ENCODE results near the gene MXRA8. TPM values are rescaled to one million over a fixed set of nuclear protein-coding genes. Genes with fewer than 3 reads are reported as not detected.
A peak's percentile ranks its signal among the peaks of the same experiment; 100 is the strongest.

The MXRA8 gene
- total RNA-seq, 2 experiments from 2014 or later: 1.6 to 2.9 TPM

DNA sequence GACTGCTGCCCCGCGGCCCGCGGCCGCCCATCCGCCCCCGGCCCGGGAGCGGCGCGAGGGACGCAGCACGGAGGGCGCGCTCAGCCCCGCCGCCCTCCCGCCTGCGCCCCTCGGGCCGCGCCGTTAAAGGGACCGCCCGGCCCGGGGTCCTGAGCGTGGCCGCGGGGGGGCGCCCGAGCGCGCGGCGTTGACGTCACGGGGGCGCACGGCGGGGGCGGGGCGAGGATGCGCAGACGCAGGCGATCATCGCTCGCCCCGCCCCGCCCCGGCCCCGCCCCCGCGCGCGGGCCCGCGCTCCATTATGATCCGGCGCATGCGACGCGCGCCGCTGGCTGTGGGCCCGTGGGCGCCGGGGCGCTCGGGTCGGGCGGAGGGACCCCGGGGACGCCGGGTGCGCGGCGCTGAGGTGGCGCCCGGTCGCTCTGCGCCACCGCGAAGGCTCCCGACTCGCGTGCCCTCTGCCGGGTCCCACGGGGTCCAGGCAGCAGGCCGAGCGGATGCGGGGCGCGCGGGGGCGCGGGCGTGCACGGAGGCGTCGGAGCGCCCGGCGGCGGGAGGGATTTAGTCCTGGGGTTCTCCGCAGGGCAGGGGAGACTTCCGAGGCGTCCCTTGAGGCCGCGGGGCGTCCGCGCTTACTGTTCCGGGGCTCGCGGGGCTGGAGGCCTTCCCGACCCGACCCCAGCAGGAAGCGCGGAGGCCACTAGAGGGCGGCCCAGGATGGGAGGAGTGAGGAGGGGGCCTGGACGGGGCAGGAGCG is 8.9 kb downstream of the MXRA8 start, which contains the start of gene DVL1:
TSS of gene DVL1 (minus strand) at position 163 of the 757 bp plus-strand sequence. CDS start 353 bp downstream, outside the sequence.
- H3K9me3 Mint-ChIP-seq: no peaks in the 10 kb centered on the region
- ChIA-PET CTCF (interaction anchor here (0.6 kb wide), 1 partner anchor 535 kb away, joined by 3 read pairs; no protein-coding TSS in a partner anchor), POLR2A (interaction anchor here (1.5 to 1.8 kb wide), 2 partner anchors 23 to 50 kb away, joined by 4 to 6 read pairs; partner anchors contain the start of gene CCNL2)
- Histone ChIP-seq H3K4me1 (ENCODE audit: insufficient read depth, low read length) (peaks cover 58% of the 10 kb centered on the region), H3K27me3 (ENCODE audit: control insufficient read depth in 1 of 2, insufficient read depth in 2 of 2, low read length in 2 of 2) (peaks cover 14 to 19% of the 10 kb centered on the region in 2 experiments), H3K36me3 (ENCODE audit: insufficient read depth, low read length) (no peaks in the 10 kb centered on the region), H3K27ac (ENCODE audit: low read depth in 1 of 2, low read length in 2 of 2) (peak within 1 kb of the TSS in 1 of 2 donors; percentile 53), H3K4me3 (ENCODE audit: low read length) (peak within 1 kb of the TSS; percentile 58), H3K9me3 (ENCODE audit: control insufficient read depth in 1 of 2, insufficient read depth in 1 of 2, low read length in 2 of 2) (peaks cover 0 to 17% of the 10 kb centered on the region in 2 experiments)
- DNase-seq (peak; percentile 58 to 90 (median 70)), ATAC-seq (ENCODE audit: poor library complexity) (peak; percentile 75)
- intact Hi-C loops (cut with DNase I, micrococcal nuclease): loop anchor here (1.0 to 2.0 kb wide), 5 partner anchors 23 to 233 kb away; partner anchors contain the start of genes C1orf159 (in 1 of the 2), CPTP (in 1 of the 2), INTS11 (in 1 of the 2) and PUSL1 (in 1 of the 2)
- TF ChIP-seq, protein P1, sequence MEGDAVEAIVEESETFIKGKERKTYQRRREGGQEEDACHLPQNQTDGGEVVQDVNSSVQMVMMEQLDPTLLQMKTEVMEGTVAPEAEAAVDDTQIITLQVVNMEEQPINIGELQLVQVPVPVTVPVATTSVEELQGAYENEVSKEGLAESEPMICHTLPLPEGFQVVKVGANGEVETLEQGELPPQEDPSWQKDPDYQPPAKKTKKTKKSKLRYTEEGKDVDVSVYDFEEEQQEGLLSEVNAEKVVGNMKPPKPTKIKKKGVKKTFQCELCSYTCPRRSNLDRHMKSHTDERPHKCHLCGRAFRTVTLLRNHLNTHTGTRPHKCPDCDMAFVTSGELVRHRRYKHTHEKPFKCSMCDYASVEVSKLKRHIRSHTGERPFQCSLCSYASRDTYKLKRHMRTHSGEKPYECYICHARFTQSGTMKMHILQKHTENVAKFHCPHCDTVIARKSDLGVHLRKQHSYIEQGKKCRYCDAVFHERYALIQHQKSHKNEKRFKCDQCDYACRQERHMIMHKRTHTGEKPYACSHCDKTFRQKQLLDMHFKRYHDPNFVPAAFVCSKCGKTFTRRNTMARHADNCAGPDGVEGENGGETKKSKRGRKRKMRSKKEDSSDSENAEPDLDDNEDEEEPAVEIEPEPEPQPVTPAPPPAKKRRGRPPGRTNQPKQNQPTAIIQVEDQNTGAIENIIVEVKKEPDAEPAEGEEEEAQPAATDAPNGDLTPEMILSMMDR (IDR thresholded peaks at IDR 0.05): peak; percentile 27
- peak within 1 kb of the TSS; percentile 86 for H3K4me3 Mint-ChIP-seq
- no peaks in the 10 kb centered on the region for H3K36me3 Mint-ChIP-seq (ENCODE audit: low read depth)
- H3K27me3 Mint-ChIP-seq: peaks cover 21% of the 10 kb centered on the region
- H3K27ac Mint-ChIP-seq: no peak within 1 kb of the TSS
- peaks cover 36% of the 10 kb centered on the region for H3K4me1 Mint-ChIP-seq (ENCODE audit: low read depth)

DNA sequence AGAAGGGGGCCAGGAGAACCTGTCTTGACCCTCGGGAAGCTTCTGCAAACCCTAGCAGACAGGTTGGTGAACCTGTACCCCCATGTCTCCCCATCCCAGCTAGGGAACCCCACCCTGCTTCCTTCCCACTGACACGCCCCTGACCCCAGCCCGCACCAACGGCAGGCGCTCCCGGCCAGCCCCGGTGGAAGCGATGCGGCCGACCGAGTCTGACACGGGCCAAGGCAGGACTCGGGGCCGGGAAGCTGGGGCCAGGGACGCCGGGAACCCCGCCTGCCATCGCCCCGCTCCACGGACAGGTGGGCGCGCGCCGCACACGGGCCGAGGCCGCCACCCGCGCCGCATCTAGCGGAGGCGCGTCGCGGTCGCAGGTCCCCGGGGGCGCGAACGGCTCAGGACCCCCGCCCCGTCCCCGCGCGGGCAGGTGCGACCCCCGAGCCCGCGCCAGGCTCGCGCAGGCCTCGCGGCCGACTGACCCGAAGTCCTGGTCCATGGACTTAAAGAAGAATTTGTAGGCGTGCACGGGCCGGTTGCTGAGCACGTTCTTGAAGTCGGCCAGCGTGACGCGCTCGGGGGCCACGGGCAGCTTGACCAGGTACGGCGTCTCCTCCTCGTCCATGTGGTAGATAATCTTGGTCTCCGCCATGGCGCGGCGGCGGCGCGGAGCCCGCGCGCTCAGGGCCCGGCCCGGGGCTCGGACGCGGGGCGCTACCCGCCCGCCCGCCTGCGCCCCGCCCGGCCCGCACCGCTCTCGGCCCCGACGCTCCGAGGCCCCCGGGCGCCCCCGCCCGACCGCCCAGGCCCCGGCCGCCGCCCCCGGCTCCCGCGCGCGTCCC is 9.7 kb downstream of the MXRA8 start:
- Mint-ChIP-seq H3K9me3 (no peaks in the 10 kb centered on the region), H3K4me3 (peak overlapping the region; percentile 86), H3K4me1 (ENCODE audit: low read depth) (peaks cover 29% of the 10 kb centered on the region), H3K27me3 (peaks cover 15% of the 10 kb centered on the region), H3K36me3 (ENCODE audit: low read depth) (no peaks in the 10 kb centered on the region), H3K27ac (no peak overlapping the region)
- no peak overlapping the region for H3K27ac ChIP-seq (ENCODE audit: low read depth in 1 of 2, low read length in 2 of 2)
- peaks cover 10 to 11% of the 10 kb centered on the region in 2 experiments for H3K27me3 ChIP-seq (ENCODE audit: control insufficient read depth in 1 of 2, insufficient read depth in 2 of 2, low read length in 2 of 2)
- peak; percentile 18 for ATAC-seq (ENCODE audit: poor library complexity)
- ChIA-PET CTCF (interaction anchor here (0.6 to 0.7 kb wide), 3 partner anchors 23 to 535 kb away, joined by 3 read pairs; no protein-coding TSS in a partner anchor), POLR2A (interaction anchor here (0.6 to 1.8 kb wide), 4 partner anchors 23 to 192 kb away, joined by 3 to 11 read pairs (median 5); partner anchors contain the start of genes AURKAIP1 and CCNL2)
- peaks cover 50% of the 10 kb centered on the region for H3K4me1 ChIP-seq (ENCODE audit: insufficient read depth, low read length)
- H3K36me3 ChIP-seq (ENCODE audit: insufficient read depth, low read length): no peaks in the 10 kb centered on the region
- DNase-seq: peak in 3 of 14 experiments; percentile 17 to 35 (median 19)
- H3K9me3 ChIP-seq (ENCODE audit: control insufficient read depth in 1 of 2, insufficient read depth in 1 of 2, low read length in 2 of 2): peaks cover 0 to 10% of the 10 kb centered on the region in 2 experiments
- peak overlapping the region; percentile 58 for H3K4me3 ChIP-seq (ENCODE audit: low read length)
- TF ChIP-seq, protein P1 (IDR thresholded peaks at IDR 0.05): no peak
- intact Hi-C loops (cut with DNase I, micrococcal nuclease): loop anchor here (1.0 to 2.0 kb wide), 5 partner anchors 24 to 232 kb away; partner anchors contain the start of genes C1orf159 (in 1 of the 2), CPTP (in 1 of the 2), INTS11 (in 1 of the 2) and PUSL1 (in 1 of the 2)
